G401 (cell line): Measurements from ENCODE around the gene STK17B. TPM values are rescaled to one million over a fixed set of nuclear protein-coding genes. Genes with fewer than 3 reads are reported as not detected.

Experiments
- DNase-seq: peaks from one replicate; pipeline ENCODE4 v3.0.0-alpha.2; 2015; ENCODE audit warnings: low spot score
- in situ Hi-C: cut with HindIII; loops from 2 replicates; pipeline ENCODE4 v1.10.0; 2016; ENCODE audit warnings: low sequenced_read_pairs, mixed read lengths
- total RNA-seq: library from RNA; depleted of rRNA; stranded (reverse); fragments of >200 nt; shearing (Covaris generic); gene quantifications from 2 replicates; pipeline ENCODE4 v1.2.3, GENCODE V29; 2014

Gene STK17B
- total RNA-seq, 1 experiment from 2014 or later: 0.68 TPM

DNA sequence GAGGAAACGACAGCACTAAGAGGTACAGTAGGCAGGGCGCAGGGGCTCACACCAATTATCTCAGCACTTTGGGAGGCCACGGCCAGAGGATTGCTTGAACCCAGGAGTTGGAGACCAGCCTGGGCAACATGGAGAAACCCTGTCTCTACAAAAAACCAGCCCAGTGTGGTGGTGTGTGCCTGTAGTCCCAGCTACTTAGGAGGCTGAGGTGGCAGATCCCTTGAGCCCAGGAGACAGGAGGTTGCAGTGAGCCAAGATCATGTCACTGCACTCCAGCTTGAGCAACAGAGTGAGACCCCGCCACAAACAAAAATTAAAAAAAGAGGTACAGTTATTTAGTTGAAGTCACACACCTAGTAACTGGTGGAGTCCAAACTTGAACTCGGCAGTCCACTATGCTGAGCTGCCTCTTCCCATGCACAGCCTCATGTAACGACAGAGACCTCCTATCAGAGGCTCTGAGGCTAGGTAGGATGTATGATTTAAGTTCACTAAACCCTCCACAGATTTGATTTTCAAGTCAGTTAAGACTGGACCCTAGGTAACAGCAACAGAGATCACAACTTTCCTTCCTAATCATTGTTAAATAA, 8.7 kb downstream of the STK17B start:
- in situ Hi-C loops: no loop called here
- DNase-seq: no peak

DNA sequence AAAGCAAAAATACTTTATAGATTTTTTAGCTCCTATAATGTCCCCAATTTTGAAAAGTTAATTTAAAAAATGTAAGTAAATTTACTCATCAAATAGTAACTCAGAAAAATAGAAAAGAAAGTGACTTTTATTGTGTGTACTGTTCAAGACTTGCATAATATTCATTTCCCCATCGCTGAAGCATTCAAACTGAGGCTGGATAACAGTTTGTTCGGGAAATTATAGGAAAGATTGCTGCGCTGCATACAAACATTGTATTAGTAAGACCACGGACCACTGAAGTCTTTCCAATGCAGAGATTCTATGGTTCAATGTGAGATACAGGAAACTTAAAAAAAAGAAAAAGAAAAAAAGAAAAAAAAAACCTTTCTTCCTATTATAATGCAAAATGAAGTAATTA, 10.4 kb downstream of the STK17B start:
- DNase-seq: no peak
- in situ Hi-C loops: no loop called here

DNA sequence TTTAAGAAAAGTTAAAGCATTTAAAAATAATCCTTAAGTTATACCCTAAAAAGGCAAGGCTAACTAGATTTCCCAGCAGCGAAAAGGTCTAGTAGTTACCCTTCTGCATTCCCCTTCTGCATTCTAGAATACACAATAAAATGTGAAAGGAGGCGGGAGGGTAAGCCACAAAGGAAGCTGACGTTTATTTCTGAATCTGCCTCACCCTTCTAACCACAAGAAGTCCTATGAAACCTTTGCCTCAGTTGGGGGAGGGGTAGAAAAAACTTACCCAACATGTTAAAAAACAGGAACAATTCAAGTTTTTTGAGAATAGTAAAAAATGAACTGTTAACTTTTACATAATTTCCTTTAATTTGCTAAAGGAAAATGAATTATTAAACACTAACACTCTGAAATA, 11.3 kb downstream of the STK17B start:
- in situ Hi-C loops: no loop called here
- no peak for DNase-seq

DNA sequence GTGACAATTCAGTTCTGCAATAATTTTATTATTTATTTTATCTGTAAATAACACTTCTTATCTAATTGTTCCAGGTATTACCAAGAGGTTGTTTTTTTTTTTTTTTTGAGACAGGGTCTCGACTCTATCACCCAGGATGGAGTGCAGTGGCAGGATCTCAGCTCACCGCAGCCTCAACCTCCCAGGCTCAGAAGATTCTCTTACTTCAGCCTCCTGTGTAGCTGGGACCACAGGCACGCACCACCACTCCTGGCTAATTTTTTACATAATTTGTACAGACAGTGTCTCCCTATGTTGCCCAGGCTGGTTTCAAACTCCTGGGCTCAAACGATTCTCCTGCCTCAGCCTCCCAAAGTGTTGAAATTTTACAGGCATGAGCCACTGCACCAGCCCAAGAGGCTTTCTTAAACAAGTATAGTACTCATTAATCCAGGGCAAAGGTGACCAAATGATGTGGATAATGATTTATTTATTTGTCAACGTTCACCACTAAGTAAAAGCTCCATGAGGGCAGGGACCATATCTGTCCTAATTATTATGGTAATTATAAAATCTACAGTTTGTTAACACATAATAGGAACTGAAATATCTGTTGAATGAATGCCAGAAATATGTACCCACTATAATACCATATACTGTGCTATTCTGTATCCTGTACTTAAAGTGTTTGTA, 12.0 kb downstream of the STK17B start:
- in situ Hi-C loops: no loop called here
- DNase-seq: no peak

DNA sequence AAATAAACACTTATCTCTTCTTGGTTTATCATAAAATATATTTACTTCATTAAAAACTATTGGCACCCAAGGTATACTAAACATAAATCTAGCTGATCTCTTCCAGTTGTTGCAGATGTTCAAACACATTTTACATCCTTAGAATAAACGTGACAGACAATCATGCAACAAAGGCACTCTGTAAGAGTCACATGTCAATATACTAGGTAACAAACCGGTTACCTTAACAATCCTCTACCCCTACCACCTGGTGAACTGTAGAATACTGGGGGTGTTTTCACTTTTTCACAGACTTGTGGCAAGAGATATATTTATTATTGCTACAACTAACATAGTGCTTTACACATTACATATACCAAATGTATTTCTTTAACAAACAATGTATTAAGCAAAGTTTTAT, 15.8 kb downstream of the STK17B start:
- DNase-seq: no peak
- in situ Hi-C loops: no loop called here

DNA sequence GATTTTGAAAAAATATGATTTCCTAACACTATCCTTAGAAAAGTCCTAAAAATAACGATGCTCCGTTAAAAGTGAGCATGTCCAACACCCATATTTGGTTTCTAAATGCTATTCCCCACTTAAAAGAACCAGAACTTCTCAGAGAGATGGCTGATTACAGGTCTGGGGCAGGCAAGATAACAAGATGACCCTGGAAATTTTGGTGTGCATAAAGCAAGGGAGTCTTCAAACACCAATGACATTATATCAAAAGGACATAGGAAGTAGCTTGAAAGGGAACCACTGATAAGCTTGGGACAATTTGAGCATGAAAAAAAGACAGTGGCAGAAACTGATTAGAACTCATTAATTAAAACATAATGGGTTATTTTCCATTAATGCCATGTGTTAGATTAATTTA, 17.9 kb downstream of the STK17B start:
- DNase-seq: no peak
- in situ Hi-C loops: no loop called here

DNA sequence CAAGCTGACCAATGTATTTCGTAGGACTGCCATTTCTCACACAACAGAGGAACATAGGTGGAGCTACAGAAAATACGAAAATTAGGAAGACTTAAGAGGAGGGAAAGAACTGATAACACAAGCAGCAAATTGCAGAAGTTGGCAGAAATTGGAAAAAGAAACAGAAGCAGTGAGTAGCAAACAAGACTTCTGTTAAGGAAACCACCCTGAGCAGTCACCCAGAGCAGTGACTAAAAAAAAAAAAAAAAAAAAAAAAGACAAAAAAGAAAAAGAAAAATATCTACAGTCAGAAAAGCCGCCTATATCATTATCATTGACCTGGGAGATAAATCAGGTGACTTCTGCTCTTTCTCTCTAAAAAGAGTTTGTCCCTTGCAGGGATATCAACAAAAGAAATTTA, 21.4 kb downstream of the STK17B start:
- in situ Hi-C loops: no loop called here
- no peak for DNase-seq

DNA sequence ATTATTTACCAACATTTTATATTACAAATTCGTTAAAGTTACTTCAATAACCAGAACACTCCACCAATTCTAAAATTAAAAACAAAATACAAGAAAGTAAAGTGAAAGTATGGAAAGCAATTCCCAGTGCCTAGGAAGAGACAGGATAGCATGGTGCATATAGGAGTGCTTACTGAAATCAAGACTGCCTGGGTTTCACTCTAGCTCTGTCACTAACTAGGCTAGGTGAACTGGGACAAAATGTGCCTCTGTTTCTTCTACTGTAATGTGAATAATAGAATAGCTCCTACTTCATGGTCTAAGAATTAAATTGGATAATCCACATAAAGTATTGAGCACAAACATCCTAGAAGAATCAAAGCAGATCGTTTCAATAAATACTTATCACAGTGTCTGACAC, 22.6 kb downstream of the STK17B start:
- in situ Hi-C loops: no loop called here
- DNase-seq: no peak

DNA sequence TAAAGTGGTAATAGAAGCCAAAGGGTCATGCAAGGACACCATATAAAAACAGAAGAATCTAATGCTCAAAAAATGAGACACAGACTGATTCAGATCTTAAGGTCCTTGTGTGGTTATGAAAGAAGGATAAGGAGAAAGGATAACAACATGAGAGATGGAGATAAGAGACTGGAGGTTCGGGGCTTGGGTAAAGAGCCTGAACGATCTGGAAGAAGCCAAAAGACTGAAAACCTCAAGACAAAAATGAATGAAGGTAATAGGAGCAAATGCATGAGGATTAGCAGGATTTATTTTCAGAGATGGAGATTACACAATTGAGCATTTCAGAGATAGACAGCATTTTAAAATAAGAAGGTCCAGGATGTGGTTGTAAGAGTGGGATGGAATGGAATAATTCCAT, 26.1 kb downstream of the STK17B start:
- in situ Hi-C loops: no loop called here
- no peak for DNase-seq

DNA sequence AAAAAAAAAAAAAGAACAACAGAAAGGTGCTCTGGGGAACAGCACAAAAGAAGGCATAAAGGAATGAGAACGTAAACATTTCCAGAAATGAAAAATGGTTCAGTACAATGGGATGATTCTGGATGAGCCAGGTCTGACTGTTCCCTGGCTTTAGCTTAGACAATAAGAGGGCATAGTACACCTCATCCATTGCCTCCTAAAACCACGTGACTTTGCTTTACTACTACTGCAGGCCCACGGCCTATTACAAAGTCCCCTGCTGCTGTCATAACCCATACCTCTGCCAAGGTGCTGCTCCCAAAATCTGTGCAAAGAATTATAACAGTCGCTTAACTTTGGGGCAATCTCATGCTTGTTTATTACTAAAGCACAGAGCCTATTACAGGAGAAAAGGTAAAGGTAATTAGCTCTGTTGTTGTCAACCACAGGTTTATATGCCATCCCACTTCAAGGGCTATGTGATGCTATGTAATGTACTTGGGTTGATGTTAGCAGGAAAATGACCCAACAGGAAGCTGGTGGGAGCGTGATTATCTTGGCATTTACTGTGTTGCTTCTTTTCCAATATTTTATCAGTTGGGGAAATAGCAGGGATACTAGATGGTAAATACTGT, 26.8 kb downstream of the STK17B start:
- in situ Hi-C loops: no loop called here
- DNase-seq: no peak

DNA sequence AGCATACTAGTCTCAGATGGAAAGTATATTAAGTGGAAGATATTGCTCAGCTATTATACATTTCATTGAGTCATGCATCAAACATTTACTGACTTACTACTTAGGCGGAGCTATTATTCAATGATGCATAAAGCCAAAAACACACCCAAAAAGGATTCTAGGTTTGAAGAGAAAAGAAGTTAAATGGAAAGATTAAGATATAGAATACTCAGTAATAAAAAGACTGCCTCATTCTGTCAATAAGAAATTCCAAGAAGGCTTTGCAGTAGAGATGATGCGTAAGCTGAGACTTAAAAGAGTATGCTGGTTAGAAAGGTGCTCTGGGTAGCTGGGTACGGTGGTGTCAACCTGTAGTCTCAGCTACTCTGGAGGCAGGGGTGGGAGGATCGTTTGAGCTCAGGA, 27.6 kb downstream of the STK17B start:
- no peak for DNase-seq
- in situ Hi-C loops: no loop called here

DNA sequence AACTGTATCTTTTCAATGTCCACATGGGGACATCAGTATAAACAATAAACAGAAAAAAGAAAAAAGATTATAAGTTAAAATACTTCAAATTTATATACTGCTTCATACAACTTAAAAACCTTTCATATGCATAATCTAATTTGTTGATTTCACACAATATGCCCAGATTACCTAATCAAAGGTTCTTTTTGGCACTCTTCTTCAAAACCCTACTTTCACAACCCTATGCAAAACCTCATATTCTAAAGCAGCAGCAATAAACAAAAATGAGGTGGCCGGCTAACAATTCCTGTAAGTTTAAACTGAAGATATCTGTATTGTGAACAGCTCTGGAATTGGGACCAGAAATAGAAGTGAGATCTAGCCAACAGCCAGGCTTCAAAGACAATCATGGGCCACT, 28.6 kb downstream of the STK17B start:
- in situ Hi-C loops: no loop called here
- DNase-seq: no peak

DNA sequence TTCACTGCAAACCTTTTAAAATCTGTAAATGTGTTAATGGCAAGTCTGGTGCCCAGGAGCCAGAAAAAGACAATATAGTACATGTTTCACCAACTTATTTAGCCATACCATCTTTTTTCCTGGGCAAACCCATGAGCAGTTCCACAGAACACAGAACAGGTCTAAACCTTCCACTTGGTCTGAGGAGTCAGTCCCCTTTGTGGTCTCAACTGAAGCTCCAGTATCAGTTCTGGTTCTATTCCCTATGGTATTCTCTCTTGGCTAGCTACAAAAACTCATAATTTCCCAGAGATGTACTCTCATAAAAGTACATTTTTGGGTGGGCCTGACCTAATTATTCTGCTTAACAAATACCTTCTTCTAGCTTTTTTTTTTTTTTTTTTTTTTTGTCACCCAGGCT, 31.2 kb downstream of the STK17B start:
- in situ Hi-C loops: no loop called here
- DNase-seq: no peak

DNA sequence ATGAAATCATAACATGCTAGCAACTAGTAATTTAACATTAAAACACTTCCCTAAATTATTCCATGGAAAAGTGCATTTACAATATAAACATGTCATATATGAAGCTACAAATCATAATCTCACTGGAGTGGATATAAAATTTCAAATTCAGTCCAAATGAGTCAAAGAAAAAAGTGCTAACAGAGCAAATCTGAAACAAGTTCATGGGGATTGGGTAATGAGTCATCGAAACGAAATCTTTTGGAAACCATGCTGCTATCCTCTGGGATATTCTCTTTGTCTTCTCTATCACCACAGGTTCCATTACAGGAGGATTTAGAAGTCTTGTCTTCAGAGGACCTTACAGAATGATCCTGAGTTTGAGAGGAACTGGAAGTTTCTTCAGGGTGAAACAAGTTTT, 34.1 kb downstream of the STK17B start:
- in situ Hi-C loops: no loop called here
- no peak for DNase-seq

DNA sequence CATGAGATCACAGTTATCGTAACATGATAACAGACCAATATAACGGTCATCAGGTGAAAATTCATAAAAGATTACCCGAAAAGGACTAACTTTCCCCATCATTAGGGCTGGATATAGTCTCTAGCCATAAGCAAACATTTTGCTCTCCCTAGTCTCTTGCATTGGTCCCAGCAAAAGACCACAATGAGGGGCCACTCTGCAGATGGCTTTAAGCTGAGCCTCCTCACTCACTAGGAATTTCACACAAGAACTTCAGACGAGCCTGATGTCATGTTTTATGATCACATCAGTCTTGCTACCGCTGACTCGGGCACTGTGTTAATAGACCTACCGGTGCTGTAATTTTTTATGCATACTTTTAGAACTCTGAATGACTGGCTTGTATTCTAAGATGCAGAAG, 35.2 kb downstream of the STK17B start:
- DNase-seq: no peak
- in situ Hi-C loops: no loop called here

DNA sequence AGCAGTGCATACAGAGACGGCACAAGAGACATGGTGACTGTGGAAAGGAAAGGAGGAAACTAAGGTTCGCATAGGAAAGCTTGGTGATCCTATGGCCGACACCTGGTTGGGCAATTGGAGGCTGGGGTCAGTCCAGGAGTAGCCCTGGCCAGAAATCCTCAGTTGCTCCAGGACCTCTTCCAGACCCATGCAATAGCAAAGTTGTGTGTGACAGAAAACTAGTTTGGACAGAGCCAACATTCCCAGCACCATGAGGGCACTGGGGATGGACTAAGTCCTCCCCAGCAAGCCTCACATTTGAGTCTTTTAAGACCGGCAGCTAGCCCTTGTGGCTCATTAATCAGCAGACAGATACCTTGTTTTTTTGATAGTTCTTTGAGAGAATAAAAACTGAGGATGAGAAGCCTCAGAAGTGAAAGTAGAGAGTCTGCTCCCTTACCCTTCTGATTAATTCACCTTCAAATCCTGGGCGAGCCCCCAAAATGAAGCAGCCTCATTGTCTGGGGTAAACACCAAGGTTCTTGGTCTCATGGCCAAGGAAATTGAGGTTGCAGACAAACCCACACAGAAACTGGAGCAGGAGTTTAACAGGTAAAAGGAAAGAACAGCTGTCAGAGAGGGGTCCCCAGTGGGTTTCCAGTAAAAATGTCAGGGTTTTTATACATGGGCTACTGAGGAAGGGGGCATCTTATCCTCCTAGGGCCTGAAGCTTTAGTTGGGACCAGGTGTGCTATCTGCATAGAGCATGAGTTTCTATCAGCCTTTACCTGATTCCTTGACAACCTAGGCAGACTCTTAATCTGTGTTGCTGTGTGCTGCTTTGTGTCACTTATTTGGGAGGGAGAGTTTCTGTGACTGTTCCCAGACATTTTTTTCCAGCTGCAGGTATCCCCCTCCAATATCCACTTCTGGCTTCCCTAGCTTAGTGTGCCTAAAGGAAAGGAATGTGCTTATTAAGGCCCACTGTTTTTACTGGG, 39.1 kb downstream of the STK17B start:
- in situ Hi-C loops: no loop called here

DNA sequence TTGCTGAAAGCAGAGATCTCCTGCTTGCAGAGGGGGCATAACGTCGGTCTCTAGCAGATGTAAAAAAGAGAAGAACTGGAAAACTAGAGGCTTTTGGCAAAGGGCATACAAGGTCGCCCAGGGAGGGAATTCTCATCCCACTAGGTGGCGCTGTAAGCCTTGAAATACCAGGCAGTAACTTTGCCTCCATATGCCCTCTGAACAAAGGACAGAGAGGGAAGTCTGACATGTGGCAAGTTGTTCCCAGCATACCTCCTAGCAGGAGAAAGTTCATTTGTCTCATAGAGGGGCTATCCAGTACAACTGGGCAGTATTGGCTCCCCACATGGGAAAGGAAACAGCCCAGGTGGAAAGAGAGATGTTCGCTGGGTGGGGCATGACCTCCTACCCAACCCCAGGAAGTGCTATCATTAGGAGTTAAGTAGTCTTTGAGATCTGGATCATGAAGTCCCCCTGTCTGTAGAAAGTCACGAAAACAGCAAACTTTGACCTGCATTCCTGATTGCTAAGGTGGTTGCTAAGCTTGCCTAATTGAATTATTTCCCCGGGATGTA, 39.9 kb downstream of the STK17B start:
- DNase-seq: no peak

More for the DNA sequence above, 39.1 kb downstream of the STK17B start:
- DNase-seq: no peak

DNA sequence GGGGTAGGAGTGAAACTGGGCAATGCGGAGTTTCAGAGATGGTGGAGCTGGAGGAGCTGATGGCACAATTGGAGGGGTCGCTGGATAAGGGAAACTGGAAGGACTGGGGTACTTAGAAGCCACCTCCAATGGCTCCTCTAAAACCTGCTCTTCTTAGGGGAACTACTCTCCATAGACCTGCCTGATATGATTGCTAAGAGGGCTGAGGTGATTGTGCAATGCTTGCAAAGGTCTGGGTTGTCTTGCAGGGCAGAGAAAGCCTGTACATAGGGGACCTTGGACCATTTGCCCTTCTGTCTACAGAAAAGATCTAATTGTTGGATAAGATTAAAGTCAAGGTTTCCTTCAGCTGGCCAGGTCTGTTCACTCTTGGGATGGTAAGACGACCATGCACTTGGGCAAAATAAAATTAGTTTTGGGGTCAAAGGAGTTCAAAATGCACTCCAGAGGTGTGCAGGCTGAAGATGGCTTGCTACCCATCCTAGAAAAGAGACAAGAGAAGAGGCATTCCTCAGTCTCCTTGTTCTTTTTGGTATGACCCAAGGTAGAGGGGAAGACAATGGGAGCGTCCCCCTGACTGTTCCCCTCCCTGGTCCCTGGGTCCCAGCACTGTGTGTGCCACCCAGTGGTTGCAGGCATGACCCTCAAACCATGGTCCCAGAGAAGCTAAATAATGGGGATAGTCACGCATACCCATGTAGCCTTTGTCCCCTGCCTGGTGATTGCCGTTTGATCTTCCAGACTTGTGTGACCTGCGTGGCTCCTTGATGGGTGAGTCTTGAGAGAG, 41.1 kb downstream of the STK17B start:
- no peak for DNase-seq
- in situ Hi-C loops: no loop called here

More for the DNA sequence above, 39.9 kb downstream of the STK17B start:
- in situ Hi-C loops: no loop called here

DNA sequence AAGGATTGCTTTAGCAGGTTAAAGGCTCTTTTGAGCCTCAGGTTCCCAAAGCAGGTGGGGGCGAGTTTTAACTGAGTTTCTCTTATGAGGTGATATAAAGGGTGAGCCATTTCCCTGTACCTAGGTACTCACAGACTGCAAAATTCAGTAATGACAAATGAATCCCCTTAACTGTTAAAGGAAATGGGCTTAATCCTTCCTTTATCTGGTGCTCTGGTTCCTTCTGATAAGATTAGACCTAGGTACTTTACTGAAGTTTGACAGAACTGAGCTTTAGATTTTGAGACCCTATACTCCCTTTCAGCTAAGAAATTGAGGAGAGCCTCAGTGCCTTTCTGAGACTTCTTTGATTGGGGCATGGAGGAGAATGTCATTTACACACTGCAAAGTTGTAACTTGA, 42.6 kb downstream of the STK17B start:
- in situ Hi-C loops: no loop called here
- DNase-seq: no peak
